Right ventricle myocardium inferior (tissue), 1 donor: ENCODE measurements around the gene BLOC1S6. TPM values are rescaled to one million over a fixed set of nuclear protein-coding genes. Genes with fewer than 3 reads are reported as not detected.

Experiments
- ATAC-seq: fragments of 200-7000 bp; cut with Tn5 transposase; one replicate; pipeline ENCODE4 v1.9.1; 2020; ENCODE audit warnings: mild to moderate bottlenecking, moderate library complexity
- DNase-seq: peaks from one replicate; pipeline ENCODE4 v3.0.0; 2021; ENCODE audit errors: missing footprints
- intact Hi-C: fragments of 100-400 bp; cut with DNase I; formaldehyde crosslinking; loops from one replicate; pipeline ENCODE4 v1.11.0; 2022
- total RNA-seq: library from RNA; stranded (reverse); fragmentation: NEBNext Ultra II Directional; extraction: Animal tissue kit (Norgen Biotek cat#: 25700); gene quantifications from one replicate; pipeline ENCODE4 v1.2.1, GENCODE V29; 2021
- donor health status: DM: no; HTN: yes; CAD: no; lungs with severe emphysema.

Gene BLOC1S6
- total RNA-seq, 1 donor from 2014 or later = 25.0 TPM

- DNase-seq = no peak
- intact Hi-C loops = no loop called here
- ATAC-seq = no peak
These were observed 67.6 kb downstream of the BLOC1S6 start for GRCh38 chr15:45654749-45655148.

DNA sequence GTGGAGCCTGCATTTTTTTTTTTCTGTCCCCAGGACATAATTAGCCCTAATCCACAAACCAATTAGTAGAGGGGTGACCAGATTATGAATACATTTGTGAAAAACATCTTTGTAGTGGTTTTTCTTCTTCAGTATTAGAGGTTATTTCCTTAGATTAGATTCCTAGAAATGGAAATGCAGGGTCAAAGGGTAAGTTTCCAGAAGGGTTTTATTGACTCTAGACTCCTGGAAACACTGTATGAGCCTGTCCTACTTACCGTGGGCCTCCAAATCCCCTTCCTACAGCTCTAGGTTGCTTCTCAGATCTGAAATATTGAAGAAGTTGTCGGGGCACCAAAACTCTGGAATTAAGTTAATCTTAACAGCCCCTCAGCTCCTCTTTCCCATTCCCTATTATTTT, 70.1 kb downstream of the BLOC1S6 start:
- intact Hi-C loops = no loop called here
- ATAC-seq = no peak
- DNase-seq = no peak

DNA sequence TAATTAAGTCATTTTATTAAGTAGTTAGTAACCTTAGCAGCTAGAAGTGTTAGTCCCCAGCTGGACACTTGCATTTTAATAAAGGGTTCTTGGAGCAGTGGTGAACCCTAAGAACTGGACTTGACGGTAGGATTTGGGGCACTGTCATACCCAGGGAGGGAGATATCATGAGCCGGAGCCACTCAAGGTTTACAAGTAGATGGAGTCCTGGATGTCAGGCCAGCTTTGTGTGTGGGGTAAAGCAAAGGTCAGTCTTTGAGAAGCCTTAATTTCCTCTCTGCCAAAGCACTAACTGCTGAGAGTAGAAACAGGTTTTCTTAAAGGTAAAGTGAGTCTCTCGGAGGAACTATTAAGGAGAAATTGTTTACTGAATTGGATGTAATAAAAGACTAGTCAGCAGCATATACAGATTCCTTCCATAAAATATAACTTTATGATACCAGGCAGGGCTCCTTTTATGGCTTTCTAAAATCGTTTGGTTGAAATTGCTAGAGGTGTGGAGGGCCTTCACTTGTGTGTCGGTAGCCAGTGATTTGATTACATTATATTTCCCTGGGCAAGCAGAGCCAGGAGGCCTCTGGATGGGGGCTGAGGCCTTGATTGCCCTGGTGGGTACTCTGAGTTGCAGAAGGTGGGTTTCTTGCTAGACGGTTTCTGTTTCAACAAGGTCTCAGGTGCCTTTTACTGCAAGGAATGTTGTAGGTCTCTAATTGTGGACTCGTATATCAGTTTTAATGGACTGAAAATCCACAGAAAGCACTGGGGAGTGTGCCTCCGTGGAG, 70.8 kb downstream of the BLOC1S6 start:
- DNase-seq (no peak), ATAC-seq (no peak)
- intact Hi-C loops = no loop called here

Other genes starting within 250 kb of the BLOC1S6 start
- gene GATM, start 208.8 kb upstream of the BLOC1S6 start, total RNA-seq = 42.0 TPM
- gene SLC30A4, start 64.6 kb upstream of the BLOC1S6 start, total RNA-seq = 4.0 TPM
- gene SQOR, start 47.6 kb downstream of the BLOC1S6 start, total RNA-seq = 21.5 TPM